H9 (cell line): ENCODE data around the gene ELOF1. TPM values are rescaled to one million over a fixed set of nuclear protein-coding genes. Genes with fewer than 3 reads are reported as not detected.

Source experiments
- DNase-seq: peaks from one replicate; pipeline ENCODE4 v3.0.0-alpha.2; 2017
- H2AFZ ChIP-seq: one replicate; pipeline ENCODE4 v1.6.1; 2013; ENCODE audit warnings: mild to moderate bottlenecking, low read length, control low read depth, moderate library complexity
- H2AK5ac ChIP-seq: 2 replicates; pipeline ENCODE4 v1.6.1; 2013; ENCODE audit warnings: low read length, control low read depth, mixed read lengths; ENCODE audit not compliant: insufficient read length
- H2BK120ac ChIP-seq: one replicate; pipeline ENCODE4 v1.6.1; 2013; ENCODE audit warnings: low read depth, mild to moderate bottlenecking, low read length, control low read depth, inconsistent platforms; ENCODE audit not compliant: poor library complexity, severe bottlenecking
- H2BK12ac ChIP-seq: 2 replicates; pipeline ENCODE4 v1.6.1; 2013; ENCODE audit warnings: low read length, control low read depth, mixed read lengths, low read depth; ENCODE audit not compliant: insufficient read length
- H2BK15ac ChIP-seq: 2 replicates; pipeline ENCODE4 v1.6.1; 2013; ENCODE audit warnings: low read depth, low read length, control low read depth
- H2BK20ac ChIP-seq: one replicate; pipeline ENCODE4 v1.6.1; 2013; ENCODE audit warnings: low read depth, mild to moderate bottlenecking, low read length, control low read depth, inconsistent platforms; ENCODE audit not compliant: poor library complexity, severe bottlenecking
- H2BK5ac ChIP-seq: 2 replicates; pipeline ENCODE4 v1.6.1; 2013; ENCODE audit warnings: low read length, control low read depth, mixed read lengths; ENCODE audit not compliant: insufficient read length
- H3K14ac ChIP-seq: 2 replicates; pipeline ENCODE4 v1.6.1; 2013; ENCODE audit warnings: low read length, control low read depth; ENCODE audit not compliant: insufficient read depth
- H3K18ac ChIP-seq: 2 replicates; pipeline ENCODE4 v1.6.1; 2013; ENCODE audit warnings: low read depth, mild to moderate bottlenecking, mixed read lengths, low read length, control low read depth; ENCODE audit not compliant: insufficient read length
- H3K23ac ChIP-seq: 2 replicates; pipeline ENCODE4 v1.6.1; 2013; ENCODE audit warnings: low read length, control low read depth, mixed read lengths, low read depth; ENCODE audit not compliant: insufficient read length
- H3K23me2 ChIP-seq: 2 replicates; pipeline ENCODE4 v1.6.1; 2013; ENCODE audit warnings: low read depth, mild to moderate bottlenecking, mixed read lengths, low read length, control low read depth; ENCODE audit not compliant: insufficient read length, poor library complexity, severe bottlenecking
- H3K27ac ChIP-seq: 2 replicates; pipeline ENCODE4 v1.5.1; 2013; ENCODE audit warnings: low read length, control low read depth, mixed read lengths, low read depth; ENCODE audit not compliant: insufficient read length
- H3K27me3 ChIP-seq: 2 replicates; pipeline ENCODE4 v1.6.1; 2013; ENCODE audit warnings: low read length, control low read depth, inconsistent platforms; ENCODE audit not compliant: insufficient read depth
- H3K4ac ChIP-seq: 2 replicates; pipeline ENCODE4 v1.6.1; 2013; ENCODE audit warnings: low read depth, mild to moderate bottlenecking, control low read depth, inconsistent platforms, low read length, moderate library complexity
- H3K4me1 ChIP-seq: 2 replicates; pipeline ENCODE4 v1.6.1; 2013; ENCODE audit warnings: low read length, control low read depth, inconsistent platforms; ENCODE audit not compliant: insufficient read depth
- H3K4me2 ChIP-seq: 2 replicates; pipeline ENCODE4 v1.6.1; 2013; ENCODE audit warnings: low read length, control low read depth, mixed read lengths; ENCODE audit not compliant: insufficient read length, insufficient read depth
- H3K56ac ChIP-seq: 2 replicates; pipeline ENCODE4 v1.6.1; 2013; ENCODE audit warnings: low read depth, mild to moderate bottlenecking, mixed read lengths, low read length, control low read depth; ENCODE audit not compliant: insufficient read length
- H3K79me1 ChIP-seq: 2 replicates; pipeline ENCODE4 v1.6.1; 2013; ENCODE audit warnings: low read depth, mild to moderate bottlenecking, moderate library complexity, low read length, control low read depth, inconsistent platforms; ENCODE audit not compliant: insufficient read depth, poor library complexity, severe bottlenecking
- H3K79me2 ChIP-seq: 2 replicates; pipeline ENCODE4 v1.6.1; 2013; ENCODE audit warnings: low read length, control low read depth, inconsistent platforms; ENCODE audit not compliant: insufficient read depth
- H3K9ac ChIP-seq: 2 replicates; pipeline ENCODE4 v1.6.1; 2013; ENCODE audit warnings: low read length, control low read depth, mixed read lengths; ENCODE audit not compliant: insufficient read length; ENCODE audit errors: extremely low read depth
- H3K9me3 ChIP-seq: one replicate; pipeline ENCODE4 v1.6.1; 2013; ENCODE audit warnings: low read depth, low read length, inconsistent platforms; ENCODE audit not compliant: control insufficient read depth
- H3T11ph ChIP-seq: one replicate; pipeline ENCODE4 v1.6.1; 2013; ENCODE audit warnings: mild to moderate bottlenecking, low read length, control low read depth, inconsistent platforms
- H4K20me1 ChIP-seq: one replicate; pipeline ENCODE4 v1.6.1; 2013; ENCODE audit not compliant: control insufficient read depth, insufficient read length, insufficient read depth
- H4K5ac ChIP-seq: 2 replicates; pipeline ENCODE4 v1.6.1; 2013; ENCODE audit warnings: low read depth, mild to moderate bottlenecking, mixed read lengths, low read length, control low read depth; ENCODE audit not compliant: insufficient read length
- H4K8ac ChIP-seq: replicated peaks from 2 replicates; pipeline ENCODE4 v1.6.1; 2013; ENCODE audit warnings: low read length, control low read depth, mixed read lengths, low read depth; ENCODE audit not compliant: insufficient read length
- H4K91ac ChIP-seq: 2 replicates; pipeline ENCODE4 v1.6.1; 2013; ENCODE audit warnings: low read depth, mild to moderate bottlenecking, moderate library complexity, mixed read lengths, low read length, control low read depth; ENCODE audit not compliant: insufficient read length
- H3K27ac Mint-ChIP-seq, 3 experiments: 2 replicates in 2 of 3; 3 replicates in 1 of 3; pipeline ENCODE4 v1.8.0; 2020 to 2021; ENCODE audit warnings: mixed read lengths in 3 of 3, mild to moderate bottlenecking in 1 of 3, moderate library complexity in 1 of 3
- H3K27me3 Mint-ChIP-seq: 2 replicates; pipeline ENCODE4 v1.8.0; 2021; ENCODE audit warnings: low read depth, mild to moderate bottlenecking, moderate library complexity, mixed read lengths
- H3K36me3 Mint-ChIP-seq, 3 experiments: 2 replicates in 2 of 3; 3 replicates in 1 of 3; pipeline ENCODE4 v1.8.0; 2020 to 2021; ENCODE audit warnings: low read depth in 3 of 3, mixed read lengths in 3 of 3; ENCODE audit not compliant: insufficient read depth in 1 of 3
- H3K4me1 Mint-ChIP-seq, 2 experiments: 2 replicates each; pipeline ENCODE4 v1.8.0; 2020; ENCODE audit warnings: mixed read lengths in 2 of 2
- H3K4me3 Mint-ChIP-seq, 2 experiments: 2 replicates in 1 of 2; 3 replicates in 1 of 2; pipeline ENCODE4 v1.8.0; 2020 to 2021; ENCODE audit warnings: mild to moderate bottlenecking in 2 of 2, mixed read lengths in 2 of 2, moderate library complexity in 1 of 2
- H3K9me3 Mint-ChIP-seq, 2 experiments: 2 replicates in 1 of 2; 3 replicates in 1 of 2; pipeline ENCODE4 v1.8.0; 2020; ENCODE audit warnings: mild to moderate bottlenecking in 2 of 2, mixed read lengths in 2 of 2, moderate library complexity in 1 of 2
- CTCF ChIP-seq: fragments of 200-600 bp; sonication (generic); conservative IDR thresholded peaks from 3 replicates; pipeline ENCODE4 v1.8.0; 2021; ENCODE audit warnings: antibody characterized with exemption, mild to moderate bottlenecking
- WGBS: extraction: QIAGEN DNeasy Blood & Tissue Kit; methylation state at CpG from one replicate; pipeline ENCODE4 v1.1.7; 2013; ENCODE audit warnings: missing lambda C conversion rate, low lambda C conversion rate, mixed read lengths; ENCODE audit not compliant: insufficient read length; ENCODE audit errors: extremely low coverage; 5-methylcytosine and 5-hydroxymethylcytosine counted together
- total RNA-seq: library from RNA; stranded (reverse); gene quantifications from 2 replicates; pipeline ENCODE4 v1.2.1, GENCODE V29; 2021

Gene ELOF1
- total RNA-seq, 1 experiment from 2014 or later, result 84.9 TPM

GRCh38 chr19:11570039-11570462 lies 11.0 kb upstream of the ELOF1 start:
- Histone ChIP-seq H2BK5ac (no peak overlapping the region), H3K27ac (no peak overlapping the region), H3K18ac (no peak overlapping the region), H4K8ac (no peak overlapping the region), H3K4me1 (no peaks in the 10 kb centered on the region), H4K20me1 (no peaks in the 10 kb centered on the region), H2BK15ac (no peak overlapping the region), H3K79me2 (no peaks in the 10 kb centered on the region), H3K14ac (no peak overlapping the region), H4K5ac (no peak overlapping the region), H2AK5ac (no peak overlapping the region), H3K9me3 (no peaks in the 10 kb centered on the region), H2BK120ac (no peak overlapping the region), H3K4me2 (no peak overlapping the region), H3K4ac (no peak overlapping the region), H2AFZ (no peak overlapping the region), H3K56ac (no peak overlapping the region), H2BK12ac (no peak overlapping the region), H3K9ac (no peak overlapping the region), H3K79me1 (no peaks in the 10 kb centered on the region), H3K23me2 (no peaks in the 10 kb centered on the region), H3T11ph (no peak overlapping the region), H2BK20ac (no peak overlapping the region), H3K23ac (no peak overlapping the region), H4K91ac (no peak overlapping the region), H3K27me3 (no peaks in the 10 kb centered on the region)
- Mint-ChIP-seq H3K27me3 (no peaks in the 10 kb centered on the region), H3K9me3 (no peaks in the 10 kb centered on the region), H3K4me1 (no peaks in the 10 kb centered on the region), H3K36me3 (no peaks in the 10 kb centered on the region), H3K27ac (no peak overlapping the region), H3K4me3 (no peak overlapping the region)
- WGBS, result no CpG with 5 or more reads among the region's 5 CpGs
- TF ChIP-seq CTCF, result no peak
- DNase-seq, result no peak
